ENCODE measurements around the gene MEGF9.

DNA sequence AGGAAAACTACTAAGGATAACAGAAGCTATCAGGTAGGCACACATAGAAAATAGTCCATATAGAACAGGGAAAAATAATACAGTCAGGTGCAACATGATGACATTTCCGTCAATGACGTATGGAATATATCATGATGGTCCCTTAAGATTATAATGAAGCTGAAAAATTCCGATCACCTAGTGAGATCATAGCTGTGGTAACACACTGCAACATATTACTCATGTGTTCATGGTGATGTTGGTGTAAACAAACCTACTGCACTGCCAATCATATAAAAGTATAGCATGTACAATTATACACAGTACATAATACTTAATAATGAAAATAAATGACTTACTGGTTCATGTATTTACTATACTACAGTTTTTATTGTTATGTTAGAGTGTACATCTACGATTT, 60.0 kb downstream of the MEGF9 start:
- TF ChIP-seq, protein P1, sequence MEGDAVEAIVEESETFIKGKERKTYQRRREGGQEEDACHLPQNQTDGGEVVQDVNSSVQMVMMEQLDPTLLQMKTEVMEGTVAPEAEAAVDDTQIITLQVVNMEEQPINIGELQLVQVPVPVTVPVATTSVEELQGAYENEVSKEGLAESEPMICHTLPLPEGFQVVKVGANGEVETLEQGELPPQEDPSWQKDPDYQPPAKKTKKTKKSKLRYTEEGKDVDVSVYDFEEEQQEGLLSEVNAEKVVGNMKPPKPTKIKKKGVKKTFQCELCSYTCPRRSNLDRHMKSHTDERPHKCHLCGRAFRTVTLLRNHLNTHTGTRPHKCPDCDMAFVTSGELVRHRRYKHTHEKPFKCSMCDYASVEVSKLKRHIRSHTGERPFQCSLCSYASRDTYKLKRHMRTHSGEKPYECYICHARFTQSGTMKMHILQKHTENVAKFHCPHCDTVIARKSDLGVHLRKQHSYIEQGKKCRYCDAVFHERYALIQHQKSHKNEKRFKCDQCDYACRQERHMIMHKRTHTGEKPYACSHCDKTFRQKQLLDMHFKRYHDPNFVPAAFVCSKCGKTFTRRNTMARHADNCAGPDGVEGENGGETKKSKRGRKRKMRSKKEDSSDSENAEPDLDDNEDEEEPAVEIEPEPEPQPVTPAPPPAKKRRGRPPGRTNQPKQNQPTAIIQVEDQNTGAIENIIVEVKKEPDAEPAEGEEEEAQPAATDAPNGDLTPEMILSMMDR (IDR thresholded peaks at IDR 0.05): no peak
- TF ChIP-seq EP300 (IDR thresholded peaks at IDR 0.05) (no peak), POLR2A (IDR thresholded peaks at IDR 0.05) (no peak)

Measured in tibial nerve (tissue), 4 donors.